ENCODE results near the gene MAOA. TPM values are rescaled to one million over a fixed set of nuclear protein-coding genes. Genes with fewer than 3 reads are reported as not detected.

MAOA gene
- 14.7 and 24.6 TPM in 2 replicates for total RNA-seq (2016; rRNA removed; fragmentation: Illumina TruSeq; extraction: Trizol)
- total RNA-seq (2016; cell fraction: cytosol; rRNA removed; fragmentation: Illumina TruSeq; extraction: Trizol; ENCODE audit: low read depth): 1.9 and 2.1 TPM in 2 replicates
- total RNA-seq (2016; cell fraction: insoluble cytoplasmic fraction; rRNA removed; fragmentation: Illumina TruSeq; extraction: Trizol): 16.3 and 20.8 TPM in 2 replicates
- total RNA-seq (2016; cell fraction: membrane; rRNA removed; fragmentation: Illumina TruSeq; extraction: Trizol): 6.2 and 7.1 TPM in 2 replicates
- 5.8 and 6.5 TPM in 2 replicates for total RNA-seq (2016; cell fraction: nucleus; rRNA removed; fragmentation: Illumina TruSeq; extraction: Trizol)
- 11.2 and 13.4 TPM in 2 replicates for polyA plus RNA-seq (2011; rRNA removed)
- 8.4 and 13.2 TPM in 2 replicates for polyA plus RNA-seq (2011; cell fraction: cytosol; rRNA removed)
- polyA plus RNA-seq (2011; cell fraction: nucleus; rRNA removed): 4.1 and 5.5 TPM in 2 replicates
- polyA plus RNA-seq (2012): 25.4 and 60.6 TPM in 2 replicates
- 2.4 and 3.0 TPM in 2 replicates for polyA plus RNA-seq (2016; cell fraction: cytosol; fragmentation: Illumina TruSeq; extraction: Trizol; ENCODE audit: low read depth)
- polyA plus RNA-seq (2016; cell fraction: insoluble cytoplasmic fraction; fragmentation: Illumina TruSeq; extraction: Trizol; ENCODE audit: low read depth): 17.5 and 18.6 TPM in 2 replicates
- 3.6 and 5.3 TPM in 2 replicates for polyA plus RNA-seq (2016; cell fraction: membrane; fragmentation: Illumina TruSeq; extraction: Trizol; ENCODE audit: low read depth)
- polyA plus RNA-seq (2016; cell fraction: nucleus; fragmentation: Illumina TruSeq; extraction: Trizol; ENCODE audit: insufficient read depth, low read depth): 5.5 and 9.1 TPM in 2 replicates
- 0.61 and 15.8 TPM in 2 replicates for polyA minus RNA-seq (2011; rRNA and poly(A)+ RNA removed; ENCODE audit: low replicate concordance)
- 12.3 and 16.6 TPM in 2 replicates for polyA minus RNA-seq (2011; cell fraction: cytosol; rRNA and poly(A)+ RNA removed)
- 8.5 and 12.2 TPM in 2 replicates for polyA minus RNA-seq (2011; cell fraction: nucleus; rRNA and poly(A)+ RNA removed)
- percentile 48 among the genes with signal in this experiment for Bru-seq, nascent RNA
- BruChase-seq, experiment 1, labeled RNA remaining after a 6-hour chase: percentile 52 among the genes with signal in this experiment
- BruChase-seq, experiment 2, labeled RNA remaining after a 2-hour chase: percentile 43 among the genes with signal in this experiment
- long read RNA-seq, experiment 1, full-length matches to known transcripts: 18 of 21 reads
- long read RNA-seq, experiment 1, partial matches to known transcripts: 0 of 21 reads
- long read RNA-seq, experiment 1, other reads (novel, unspliced or antisense): 3 of 21 reads
- long read RNA-seq, experiment 2, full-length matches to known transcripts: 8 of 31 reads
- long read RNA-seq, experiment 2, partial matches to known transcripts: 1 of 31 reads
- long read RNA-seq, experiment 2, other reads (novel, unspliced or antisense): 22 of 31 reads

DNA sequence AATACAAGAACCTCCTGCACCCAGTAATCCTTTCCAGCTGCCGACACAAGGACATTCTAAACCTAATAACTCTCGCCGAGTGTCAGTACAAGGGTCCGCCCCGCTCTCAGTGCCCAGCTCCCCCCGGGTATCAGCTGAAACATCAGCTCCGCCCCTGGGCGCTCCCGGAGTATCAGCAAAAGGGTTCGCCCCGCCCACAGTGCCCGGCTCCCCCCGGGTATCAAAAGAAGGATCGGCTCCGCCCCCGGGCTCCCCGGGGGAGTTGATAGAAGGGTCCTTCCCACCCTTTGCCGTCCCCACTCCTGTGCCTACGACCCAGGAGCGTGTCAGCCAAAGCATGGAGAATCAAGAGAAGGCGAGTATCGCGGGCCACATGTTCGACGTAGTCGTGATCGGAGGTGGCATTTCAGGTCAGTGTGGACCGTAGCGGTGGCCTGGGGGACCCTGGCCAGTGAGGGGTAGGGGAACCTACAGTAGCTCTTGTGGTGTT, at the start of gene MAOA:
Gene MAOA (plus strand): TSS at position 295 of the 490 bp plus-strand sequence. CDS start 43 bp downstream, at position 338.
- Histone ChIP-seq H3K9ac (ENCODE audit: insufficient read depth, low read depth, low read length) (peak within 1 kb of the TSS; percentile 82), H3K9me3 (ENCODE audit: low read length) (no peaks in the 10 kb centered on the region), H3K4me3 (replicated peaks in 1 of 3; ENCODE audit: insufficient read depth in 1 of 3, low read depth in 2 of 3, low read length in 3 of 3) (peak within 1 kb of the TSS; percentile 74 to 79 (median 78)), H3K79me2 (ENCODE audit: insufficient read depth, low read length) (peaks cover 4% of the 10 kb centered on the region), H3K27me3 (ENCODE audit: control insufficient read depth in 1 of 2, insufficient read depth in 2 of 2, low read length in 2 of 2) (no peaks in the 10 kb centered on the region), H2AFZ (ENCODE audit: low read length) (no peak within 1 kb of the TSS), H3K4me2 (ENCODE audit: low read depth, low read length) (peak within 1 kb of the TSS; percentile 85), H4K20me1 (ENCODE audit: insufficient read depth, low read length) (no peaks in the 10 kb centered on the region), H3K4me1 (ENCODE audit: insufficient read depth, low read length) (0 out of 2 replicates have a peak, but pooled peaks cover 7% of the 10 kb centered on the region), H3K27ac (ENCODE audit: extremely low read length, insufficient read depth, low read length) (peak within 1 kb of the TSS; percentile 57), H3K36me3 (replicated peaks in 1 of 2; ENCODE audit: control insufficient read depth in 1 of 2, insufficient read depth in 2 of 2, low read length in 2 of 2) (no peaks in the 10 kb centered on the region)
- DNase-seq (ENCODE audit: low spot score) (peak; percentile 18), ATAC-seq (peak; percentile 58), FAIRE-seq (peak; percentile 46)
- no CpG with 5 or more reads among the region's 29 CpGs for WGBS (ENCODE audit: low lambda C conversion rate)
- ChIA-PET POLR2A (interaction anchor here (1.4 to 2.3 kb wide), 5 partner anchors 21 to 94 kb away, joined by 5 to 20 read pairs (median 10); no protein-coding TSS in a partner anchor), CTCF (ENCODE audit: low intra/inter-chr PET ratio, low total read pairs) (no interaction called here)
- intact Hi-C loops (cut with micrococcal nuclease; ENCODE audit: unreplicated experiment) (loop anchor here (5.0 kb wide), 3 partner anchors 36 to 96 kb away; no protein-coding TSS in a partner anchor), in situ Hi-C loops (cut with HindIII; ENCODE audit: extremely low pct_ligation_motif_present, low pct_unique_long_range_greater_than_20kb) (loop anchor here (5.0 to 10.0 kb wide), 2 partner anchors 46 to 89 kb away; no protein-coding TSS in a partner anchor)
- BruUV-seq (replicated peaks): no TSS peak
- TF ChIP-seq NONO (IDR thresholded peaks at IDR 0.05) (no peak), NONO (CRISPR knock-in tag; conservative IDR thresholded peaks at IDR 0.05) (0 out of 2 replicates have a peak, but pooled peaks have one; percentile 26), ISL2 (CRISPR knock-in tag; IDR thresholded peaks at IDR 0.05) (0 out of 2 replicates have a peak, but pooled peaks have one; percentile 20), MED1 (CRISPR knock-in tag; IDR thresholded peaks at IDR 0.05) (peak; percentile 48), ZSCAN21 (CRISPR knock-in tag; IDR thresholded peaks at IDR 0.05; ENCODE audit: borderline replicate concordance) (no peak), ZNF431 (CRISPR knock-in tag; IDR thresholded peaks at IDR 0.05; ENCODE audit: borderline replicate concordance, low read depth) (0 out of 2 replicates have a peak, but pooled peaks have one; percentile 48), ZNF30 (CRISPR knock-in tag; IDR thresholded peaks at IDR 0.05) (no peak), TEAD3 (CRISPR knock-in tag; optimal IDR thresholded peaks at IDR 0.05; ENCODE audit: borderline replicate concordance) (no peak), POLR2AphosphoS5 (IDR thresholded peaks at IDR 0.05; ENCODE audit: low read depth, low read length) (0 out of 2 replicates have a peak, but pooled peaks have one; percentile 32), ZNF501 (CRISPR knock-in tag; IDR thresholded peaks at IDR 0.05) (0 out of 2 replicates have a peak, but pooled peaks have one; percentile 16)
- TF ChIP-seq, protein P1, sequence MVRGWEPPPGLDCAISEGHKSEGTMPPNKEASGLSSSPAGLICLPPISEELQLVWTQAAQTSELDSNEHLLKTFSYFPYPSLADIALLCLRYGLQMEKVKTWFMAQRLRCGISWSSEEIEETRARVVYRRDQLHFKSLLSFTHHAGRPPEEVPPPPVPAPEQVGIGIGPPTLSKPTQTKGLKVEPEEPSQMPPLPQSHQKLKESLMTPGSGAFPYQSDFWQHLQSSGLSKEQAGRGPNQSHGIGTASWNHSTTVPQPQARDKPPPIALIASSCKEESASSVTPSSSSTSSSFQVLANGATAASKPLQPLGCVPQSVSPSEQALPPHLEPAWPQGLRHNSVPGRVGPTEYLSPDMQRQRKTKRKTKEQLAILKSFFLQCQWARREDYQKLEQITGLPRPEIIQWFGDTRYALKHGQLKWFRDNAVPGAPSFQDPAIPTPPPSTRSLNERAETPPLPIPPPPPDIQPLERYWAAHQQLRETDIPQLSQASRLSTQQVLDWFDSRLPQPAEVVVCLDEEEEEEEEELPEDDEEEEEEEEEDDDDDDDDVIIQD (CRISPR knock-in tag; IDR thresholded peaks at IDR 0.05; ENCODE audit: low read depth): peak; percentile 20; the same call in 1 of the 2 replicates
- TF ChIP-seq, protein P2, sequence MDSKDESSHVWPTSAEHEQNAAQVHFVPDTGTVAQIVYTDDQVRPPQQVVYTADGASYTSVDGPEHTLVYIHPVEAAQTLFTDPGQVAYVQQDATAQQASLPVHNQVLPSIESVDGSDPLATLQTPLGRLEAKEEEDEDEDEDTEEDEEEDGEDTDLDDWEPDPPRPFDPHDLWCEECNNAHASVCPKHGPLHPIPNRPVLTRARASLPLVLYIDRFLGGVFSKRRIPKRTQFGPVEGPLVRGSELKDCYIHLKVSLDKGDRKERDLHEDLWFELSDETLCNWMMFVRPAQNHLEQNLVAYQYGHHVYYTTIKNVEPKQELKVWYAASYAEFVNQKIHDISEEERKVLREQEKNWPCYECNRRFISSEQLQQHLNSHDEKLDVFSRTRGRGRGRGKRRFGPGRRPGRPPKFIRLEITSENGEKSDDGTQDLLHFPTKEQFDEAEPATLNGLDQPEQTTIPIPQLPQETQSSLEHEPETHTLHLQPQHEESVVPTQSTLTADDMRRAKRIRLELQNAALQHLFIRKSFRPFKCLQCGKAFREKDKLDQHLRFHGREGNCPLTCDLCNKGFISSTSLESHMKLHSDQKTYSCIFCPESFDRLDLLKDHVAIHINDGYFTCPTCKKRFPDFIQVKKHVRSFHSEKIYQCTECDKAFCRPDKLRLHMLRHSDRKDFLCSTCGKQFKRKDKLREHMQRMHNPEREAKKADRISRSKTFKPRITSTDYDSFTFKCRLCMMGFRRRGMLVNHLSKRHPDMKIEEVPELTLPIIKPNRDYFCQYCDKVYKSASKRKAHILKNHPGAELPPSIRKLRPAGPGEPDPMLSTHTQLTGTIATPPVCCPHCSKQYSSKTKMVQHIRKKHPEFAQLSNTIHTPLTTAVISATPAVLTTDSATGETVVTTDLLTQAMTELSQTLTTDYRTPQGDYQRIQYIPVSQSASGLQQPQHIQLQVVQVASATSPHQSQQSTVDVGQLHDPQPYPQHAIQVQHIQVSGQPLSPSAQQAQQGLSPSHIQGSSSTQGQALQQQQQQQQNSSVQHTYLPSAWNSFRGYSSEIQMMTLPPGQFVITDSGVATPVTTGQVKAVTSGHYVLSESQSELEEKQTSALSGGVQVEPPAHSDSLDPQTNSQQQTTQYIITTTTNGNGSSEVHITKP (CRISPR knock-in tag; IDR thresholded peaks at IDR 0.05; ENCODE audit: low read depth): peak; percentile 73; the same call in 1 of the 2 replicates
- TF ChIP-seq, protein P3, sequence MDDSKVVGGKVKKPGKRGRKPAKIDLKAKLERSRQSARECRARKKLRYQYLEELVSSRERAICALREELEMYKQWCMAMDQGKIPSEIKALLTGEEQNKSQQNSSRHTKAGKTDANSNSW (CRISPR knock-in tag; IDR thresholded peaks at IDR 0.05; ENCODE audit: borderline replicate concordance): no peak
